ENCODE measurements around the gene RHBDD1.

DNA sequence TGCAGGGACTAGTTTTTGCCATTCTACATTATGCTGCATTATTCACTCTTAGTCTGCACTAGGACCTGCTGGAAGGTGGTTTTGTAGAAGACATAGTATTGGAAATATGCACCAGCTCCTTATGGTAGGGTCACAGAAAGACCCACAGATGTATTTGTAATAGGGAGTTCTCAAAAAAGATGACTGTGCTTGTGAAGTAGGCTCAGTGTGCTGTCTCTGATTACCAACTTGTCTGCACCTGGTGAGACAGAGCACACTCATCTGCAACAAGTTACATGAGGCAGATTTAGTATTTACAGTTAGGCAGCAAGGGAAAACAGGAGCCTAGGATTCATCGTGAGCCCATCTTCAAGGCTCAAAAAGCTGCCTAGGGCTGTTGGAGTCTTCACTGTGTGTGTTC is 29.4 kb downstream of the RHBDD1 start:
- TF ChIP-seq, protein P1, sequence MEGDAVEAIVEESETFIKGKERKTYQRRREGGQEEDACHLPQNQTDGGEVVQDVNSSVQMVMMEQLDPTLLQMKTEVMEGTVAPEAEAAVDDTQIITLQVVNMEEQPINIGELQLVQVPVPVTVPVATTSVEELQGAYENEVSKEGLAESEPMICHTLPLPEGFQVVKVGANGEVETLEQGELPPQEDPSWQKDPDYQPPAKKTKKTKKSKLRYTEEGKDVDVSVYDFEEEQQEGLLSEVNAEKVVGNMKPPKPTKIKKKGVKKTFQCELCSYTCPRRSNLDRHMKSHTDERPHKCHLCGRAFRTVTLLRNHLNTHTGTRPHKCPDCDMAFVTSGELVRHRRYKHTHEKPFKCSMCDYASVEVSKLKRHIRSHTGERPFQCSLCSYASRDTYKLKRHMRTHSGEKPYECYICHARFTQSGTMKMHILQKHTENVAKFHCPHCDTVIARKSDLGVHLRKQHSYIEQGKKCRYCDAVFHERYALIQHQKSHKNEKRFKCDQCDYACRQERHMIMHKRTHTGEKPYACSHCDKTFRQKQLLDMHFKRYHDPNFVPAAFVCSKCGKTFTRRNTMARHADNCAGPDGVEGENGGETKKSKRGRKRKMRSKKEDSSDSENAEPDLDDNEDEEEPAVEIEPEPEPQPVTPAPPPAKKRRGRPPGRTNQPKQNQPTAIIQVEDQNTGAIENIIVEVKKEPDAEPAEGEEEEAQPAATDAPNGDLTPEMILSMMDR (conservative IDR thresholded peaks at IDR 0.05; ENCODE audit: low read depth, low read length) = no peak
- TF ChIP-seq EZH2 (IDR thresholded peaks at IDR 0.05; ENCODE audit: borderline replicate concordance, low read depth, low read length, poor library complexity, severe bottlenecking) = no peak

All from A673 (cell line).